Aorta (tissue), 5 donors: Measurements from ENCODE around the gene GRM8. TPM values are rescaled to one million over a fixed set of nuclear protein-coding genes. Genes with fewer than 3 reads are reported as not detected.

ENCODE experiments used
- ATAC-seq: fragments of 200-7000 bp; cut with Tn5 transposase; one replicate; pipeline ENCODE4 v1.9.1; 2022; ENCODE audit warnings: moderate library complexity; ENCODE audit not compliant: low FRiP score
- DNase-seq, 2 donors: peaks; one replicate each; pipeline ENCODE4 v3.0.0-alpha.2; 2020
- H3K27ac ChIP-seq, 2 donors: one replicate each; pipeline ENCODE4 v1.5.1; 2013; ENCODE audit warnings: low read length in 2 of 2, mild to moderate bottlenecking in 2 of 2, moderate library complexity in 2 of 2, control low read depth in 1 of 2, inconsistent platforms in 1 of 2, low read depth in 1 of 2
- H3K27me3 ChIP-seq, 2 donors: one replicate each; pipeline ENCODE4 v1.6.1; 2013; ENCODE audit warnings: control low read depth in 1 of 2, low read length in 1 of 2, mild to moderate bottlenecking in 1 of 2, moderate library complexity in 1 of 2; ENCODE audit not compliant: insufficient read depth in 2 of 2, control insufficient read depth in 1 of 2
- H3K36me3 ChIP-seq, 2 donors: one replicate each; pipeline ENCODE4 v1.6.1; 2013; ENCODE audit warnings: control low read depth in 1 of 2, low read length in 1 of 2, mild to moderate bottlenecking in 1 of 2; ENCODE audit not compliant: insufficient read depth in 2 of 2, control insufficient read depth in 1 of 2
- H3K4me1 ChIP-seq, 2 donors: one replicate each; pipeline ENCODE4 v1.6.1; 2013; ENCODE audit warnings: low read length in 2 of 2, control low read depth in 1 of 2, mild to moderate bottlenecking in 1 of 2, moderate library complexity in 1 of 2; ENCODE audit not compliant: insufficient read depth in 2 of 2, control insufficient read depth in 1 of 2
- H3K4me3 ChIP-seq, 2 donors: one replicate each; pipeline ENCODE4 v1.5.1; 2013; ENCODE audit warnings: low read length in 2 of 2, control low read depth in 1 of 2, mild to moderate bottlenecking in 1 of 2
- H3K9me3 ChIP-seq: one replicate; pipeline ENCODE4 v1.6.1; 2013; ENCODE audit warnings: mild to moderate bottlenecking, low read length; ENCODE audit not compliant: control insufficient read depth
- WGBS, 2 donors: extraction: QIAGEN DNeasy Blood & Tissue Kit; methylation state at CpG; one replicate each; pipeline ENCODE4 v1.1.7; 2013; 5-methylcytosine and 5-hydroxymethylcytosine counted together
- intact Hi-C, 2 donors: fragments of 100-400 bp; cut with DNase I; formaldehyde crosslinking; loops; one replicate each; pipeline versions ENCODE4 v1.14.2 to v1.15.0; 2022
- polyA plus RNA-seq, 2 donors: library from polyadenylated mRNA; stranded (reverse); fragments of 200-250 nt; gene quantifications; one replicate each; pipeline ENCODE4 v1.2.3, GENCODE V29; 2013
- total RNA-seq, 2 donors: library from RNA; stranded (reverse); fragmentation: NEBNext Ultra II Directional; extraction: Animal tissue kit (Norgen Biotek cat#: 25700); gene quantifications; one replicate each; pipeline ENCODE4 v1.2.1, GENCODE V29; 2021
- donor health status: healthy with polysubstance abuse.
- donor health status: Bipolar disorder and iron deficiency.
- donor health status: DM: no; HTN: no; CAD: no.
- donor health status: DM: no; HTN: no; CAD: no.
- donor health status: DM: yes; HTN: yes; CAD: no.

Gene GRM8
- total and polyA plus RNA-seq, 4 donors = 0.20 TPM; not detected in 3

- Histone ChIP-seq H3K4me3 (no peak overlapping the region), H3K27me3 (no peaks in the 10 kb centered on the region), H3K36me3 (no peaks in the 10 kb centered on the region), H3K4me1 (no peaks in the 10 kb centered on the region), H3K9me3 (peaks cover 2% of the 10 kb centered on the region), H3K27ac (no peak overlapping the region)
- intact Hi-C loops = no loop called here
- no peak for ATAC-seq
- 49 to 51% methylated on average over 2 of the region's 2 CpGs for WGBS, 2 donors
- no peak for DNase-seq
These were observed 523.8 kb downstream of the GRM8 start for GRCh38 chr7:126728967-126729366.

DNA sequence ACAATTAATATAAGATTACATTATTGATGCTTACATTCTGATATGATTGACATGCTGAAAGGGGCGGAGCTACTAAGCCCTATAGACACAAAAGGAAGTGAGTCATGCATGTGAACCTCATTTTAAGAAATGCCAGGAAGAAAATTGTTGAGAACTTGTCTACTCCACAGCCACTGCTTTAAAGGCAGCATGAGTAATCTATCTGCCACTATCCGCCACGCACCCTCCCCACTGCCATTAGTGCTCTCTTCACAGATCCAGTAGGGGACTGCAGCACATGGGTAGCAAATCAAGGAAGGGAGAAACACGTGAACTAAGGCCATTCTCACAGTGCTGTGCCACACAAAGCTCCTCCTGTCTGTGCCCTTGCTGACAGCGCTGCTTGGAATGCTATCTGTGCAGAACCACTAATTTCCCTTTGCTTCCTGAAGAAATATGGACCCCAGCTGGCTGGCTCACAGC lies 524.8 kb downstream of the GRM8 start:
- Histone ChIP-seq H3K27ac (no peak overlapping the region), H3K4me1 (no peaks in the 10 kb centered on the region), H3K4me3 (no peak overlapping the region), H3K27me3 (no peaks in the 10 kb centered on the region), H3K36me3 (no peaks in the 10 kb centered on the region), H3K9me3 (peaks cover 2% of the 10 kb centered on the region)
- DNase-seq (no peak), ATAC-seq (no peak)
- 51 to 54% methylated on average over 5 of the region's 5 CpGs for WGBS, 2 donors
- intact Hi-C loops = no loop called here

DNA sequence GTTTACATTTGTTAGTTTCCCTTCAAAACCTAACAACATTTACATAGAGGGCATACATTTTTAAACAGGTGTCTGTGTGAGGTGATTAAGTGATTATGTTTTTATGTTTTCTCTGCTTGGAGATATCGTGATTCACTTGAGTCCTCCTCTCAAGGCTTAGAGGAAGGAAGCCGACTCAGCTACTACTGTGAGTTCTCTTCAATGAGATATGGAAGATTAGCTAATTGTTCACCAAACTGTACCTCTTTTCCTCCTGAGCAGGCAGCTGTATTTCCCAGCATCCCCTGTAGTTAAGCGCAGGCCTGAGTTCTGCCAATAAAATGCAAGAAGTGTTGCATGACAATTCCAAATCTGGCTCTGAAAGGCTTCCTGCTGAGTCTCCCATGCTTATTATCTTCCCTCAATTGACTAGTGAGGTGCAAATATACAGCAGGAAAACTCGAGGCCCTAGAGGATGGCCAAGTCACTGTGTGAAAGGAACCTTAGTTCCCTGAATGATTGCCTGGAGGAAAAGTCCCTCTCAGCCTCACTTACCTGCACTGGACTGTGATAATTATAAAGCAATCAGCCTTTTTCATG lies 528.7 kb downstream of the GRM8 start:
- intact Hi-C loops = no loop called here
- ATAC-seq = no peak
- H3K27me3 ChIP-seq = no peaks in the 10 kb centered on the region

DNA sequence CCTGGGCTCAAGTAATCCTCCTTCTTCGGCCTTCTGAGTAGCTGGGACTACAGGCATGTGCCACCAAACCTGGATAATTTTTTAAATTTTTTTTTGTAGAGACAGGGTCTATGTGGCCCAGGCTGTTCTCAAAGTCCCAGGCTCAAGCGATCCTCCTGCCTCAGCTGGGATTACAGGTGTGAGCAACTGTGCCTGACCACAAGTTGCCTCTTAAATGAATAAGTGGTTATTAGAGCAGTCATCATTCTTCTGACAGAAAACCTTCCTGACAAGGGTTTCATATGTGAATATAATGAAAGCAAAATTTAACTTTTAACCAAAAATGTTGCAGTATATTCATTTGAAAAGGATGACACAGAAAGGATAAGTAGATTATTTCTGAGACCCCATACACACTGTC lies 532.5 kb downstream of the GRM8 start:
- Histone ChIP-seq H3K27ac (no peak overlapping the region), H3K4me3 (no peak overlapping the region), H3K27me3 (no peaks in the 10 kb centered on the region), H3K4me1 (no peaks in the 10 kb centered on the region), H3K9me3 (peaks cover 1% of the 10 kb centered on the region), H3K36me3 (no peaks in the 10 kb centered on the region)
- ATAC-seq (no peak), DNase-seq (no peak)
- intact Hi-C loops = no loop called here
- 88 to 90% methylated on average over 2 of the region's 2 CpGs for WGBS, 2 donors

More for the DNA sequence above, 528.7 kb downstream of the GRM8 start:
- DNase-seq = no peak
- WGBS, 2 donors = 59 to 61% methylated on average over 4 of the region's 4 CpGs
- H3K4me1 ChIP-seq = no peaks in the 10 kb centered on the region
- no peaks in the 10 kb centered on the region for H3K36me3 ChIP-seq
- no peak overlapping the region for H3K4me3 ChIP-seq
- peaks cover 2% of the 10 kb centered on the region for H3K9me3 ChIP-seq
- H3K27ac ChIP-seq = no peak overlapping the region

DNA sequence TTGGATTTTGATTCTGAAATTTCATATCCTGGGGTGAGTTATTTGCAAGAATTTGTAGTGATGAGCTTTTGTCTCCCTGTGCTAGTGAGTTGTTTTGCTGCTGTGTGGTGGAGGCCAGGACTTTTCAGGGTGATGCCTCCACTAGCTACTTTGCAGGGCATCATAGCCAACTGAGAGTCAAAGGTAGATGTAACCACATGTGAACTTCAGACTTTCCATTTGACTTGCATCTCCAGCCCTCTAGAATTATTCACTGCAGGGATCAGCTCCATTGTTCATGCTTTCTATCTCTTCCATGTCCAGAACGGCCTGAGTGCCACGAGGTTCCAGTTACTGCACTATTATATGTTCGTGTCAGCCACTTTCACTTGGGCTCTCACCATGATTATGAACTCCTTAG lies 534.3 kb downstream of the GRM8 start:
- DNase-seq = no peak
- 84 to 85% methylated on average over 3 of the region's 3 CpGs for WGBS, 2 donors
- no peak for ATAC-seq
- no peak overlapping the region for H3K27ac ChIP-seq
- no peaks in the 10 kb centered on the region for H3K36me3 ChIP-seq
- H3K4me1 ChIP-seq = no peaks in the 10 kb centered on the region
- intact Hi-C loops = no loop called here
- no peaks in the 10 kb centered on the region for H3K9me3 ChIP-seq
- H3K27me3 ChIP-seq = no peaks in the 10 kb centered on the region
- H3K4me3 ChIP-seq = no peak overlapping the region

- Histone ChIP-seq H3K27me3 (no peaks in the 10 kb centered on the region), H3K36me3 (no peaks in the 10 kb centered on the region), H3K27ac (no peak overlapping the region), H3K9me3 (no peaks in the 10 kb centered on the region), H3K4me1 (no peaks in the 10 kb centered on the region), H3K4me3 (no peak overlapping the region)
- intact Hi-C loops = no loop called here
- 45 to 60% methylated on average over 2 of the region's 2 CpGs for WGBS, 2 donors
- DNase-seq (no peak), ATAC-seq (no peak)
These were observed 536.4 kb downstream of the GRM8 start for GRCh38 chr7:126716321-126716720.

DNA sequence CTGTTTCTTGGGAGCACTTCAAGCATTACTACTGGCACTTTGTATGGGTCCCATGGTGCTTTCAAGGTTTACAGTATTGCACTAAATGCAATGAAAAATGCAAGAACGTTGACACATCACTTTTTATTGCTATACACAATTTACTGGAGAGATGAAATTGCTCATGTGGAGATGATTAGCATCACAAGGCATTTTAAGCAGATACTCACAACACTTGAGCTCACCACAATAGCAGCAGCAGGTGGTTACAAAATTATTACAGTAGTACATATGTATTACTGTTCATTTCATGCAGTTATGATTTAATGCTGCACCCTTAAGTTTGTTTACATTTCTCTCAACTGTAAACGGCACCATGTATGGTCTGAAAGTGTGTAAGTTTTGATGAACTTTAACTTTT lies 537.7 kb downstream of the GRM8 start:
- Histone ChIP-seq H3K36me3 (no peaks in the 10 kb centered on the region), H3K27me3 (no peaks in the 10 kb centered on the region), H3K4me3 (no peak overlapping the region), H3K27ac (no peak overlapping the region), H3K9me3 (no peaks in the 10 kb centered on the region), H3K4me1 (no peaks in the 10 kb centered on the region)
- intact Hi-C loops = no loop called here
- 49 to 61% methylated on average over 2 of the region's 2 CpGs for WGBS, 2 donors
- ATAC-seq (no peak), DNase-seq (no peak)

DNA sequence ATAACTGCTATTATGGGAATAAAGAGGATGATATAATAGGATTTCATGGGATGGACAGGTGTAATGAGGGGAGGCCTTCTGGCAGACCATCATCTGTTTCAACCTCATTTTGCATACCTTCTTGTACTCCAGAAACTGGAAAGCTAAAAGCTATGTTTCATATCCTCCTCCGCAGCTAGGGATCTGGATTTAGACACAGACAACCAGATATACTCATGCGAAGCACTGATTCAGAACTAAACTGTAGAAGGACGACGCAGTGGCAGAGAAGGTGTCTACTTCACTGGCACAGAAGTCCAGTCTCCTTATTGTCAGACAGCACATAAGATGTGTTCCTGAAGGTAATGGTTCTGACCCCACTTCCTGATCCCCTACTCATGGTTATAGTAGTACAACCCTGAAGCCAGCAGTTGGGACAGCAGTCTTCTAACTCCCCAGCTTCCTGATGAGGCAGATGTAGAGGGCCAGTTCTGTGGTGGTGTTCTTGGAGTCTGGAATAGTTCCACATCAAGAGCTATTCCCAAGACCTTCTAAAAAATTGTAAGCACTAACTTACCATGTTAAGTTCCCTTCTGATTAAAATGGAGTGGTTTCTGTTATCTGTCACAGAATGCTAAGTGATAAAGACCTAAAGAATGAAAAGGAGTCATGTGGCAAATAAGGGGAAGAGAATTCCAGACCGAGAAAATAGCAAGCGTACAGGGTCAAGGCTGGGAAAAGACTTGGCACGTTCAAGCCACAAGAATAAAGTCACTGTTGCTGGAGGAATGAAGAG lies 550.3 kb downstream of the GRM8 start:
- H3K4me1 ChIP-seq = no peaks in the 10 kb centered on the region
- WGBS, 2 donors = 60 to 68% methylated on average over 7 of the region's 7 CpGs
- no peak for DNase-seq

More for the DNA sequence above, 550.3 kb downstream of the GRM8 start:
- H3K27me3 ChIP-seq = no peaks in the 10 kb centered on the region
- intact Hi-C loops = no loop called here
- H3K4me3 ChIP-seq = no peak overlapping the region
- no peak overlapping the region for H3K27ac ChIP-seq
- H3K36me3 ChIP-seq = no peaks in the 10 kb centered on the region
- no peak for ATAC-seq
- no peaks in the 10 kb centered on the region for H3K9me3 ChIP-seq
